Measurements from ENCODE around the gene NLGN3. TPM values are rescaled to one million over a fixed set of nuclear protein-coding genes. Genes with fewer than 3 reads are reported as not detected.

NLGN3 gene
- total and polyA plus RNA-seq, 2 of the 8 experiments (the other 6 are each of a cell fraction or from before 2014, with no cell fraction given): 12.0 to 14.8 TPM

GRCh38 chrX:71217298-71217697 is 72.7 kb downstream of the NLGN3 start (continued):
- TF ChIP-seq HDAC2 (IDR thresholded peaks at IDR 0.05; ENCODE audit: borderline replicate concordance in 1 of 2, low read depth in 2 of 2, low read length in 2 of 2): no peak

Small RNAs within 50 kb of the gene (small RNA-seq; reads per million reads assigned to genes)
- gene CXorf65 (ENCODE audit: insufficient read depth): not detected

Other genes starting within 250 kb of the NLGN3 start
- gene TEX11, start 236.1 kb upstream of the NLGN3 start, total RNA-seq (2021; fragmentation: NEBNext Ultra II Directional; extraction: Animal tissue kit (Norgen Biotek cat#: 25700)): 0.61 and 0.74 TPM in 2 replicates
- gene TEX11, start 236.1 kb upstream of the NLGN3 start, polyA plus RNA-seq (2011; rRNA removed): 0.05 and 0.11 TPM in 2 replicates
- 218 and 222 TPM in 2 replicates for gene SLC7A3, start 213.7 kb upstream of the NLGN3 start, total RNA-seq (2021; fragmentation: NEBNext Ultra II Directional; extraction: Animal tissue kit (Norgen Biotek cat#: 25700))
- 306 and 471 TPM in 2 replicates for gene SLC7A3, start 213.7 kb upstream of the NLGN3 start, polyA plus RNA-seq (2011; rRNA removed)
- 74.2 and 81.2 TPM in 2 replicates for gene SNX12, start 76.5 kb upstream of the NLGN3 start, total RNA-seq (2021; fragmentation: NEBNext Ultra II Directional; extraction: Animal tissue kit (Norgen Biotek cat#: 25700))
- gene SNX12, start 76.5 kb upstream of the NLGN3 start, polyA plus RNA-seq (2011; rRNA removed): 65.3 and 72.1 TPM in 2 replicates
- 54.8 and 57.4 TPM in 2 replicates for gene FOXO4, start 49.0 kb upstream of the NLGN3 start, total RNA-seq (2021; fragmentation: NEBNext Ultra II Directional; extraction: Animal tissue kit (Norgen Biotek cat#: 25700))
- 12.3 and 26.6 TPM in 2 replicates for gene FOXO4, start 49.0 kb upstream of the NLGN3 start, polyA plus RNA-seq (2011; rRNA removed)
- gene CXorf65, start 38.1 kb upstream of the NLGN3 start, total RNA-seq (2021; fragmentation: NEBNext Ultra II Directional; extraction: Animal tissue kit (Norgen Biotek cat#: 25700)): not detected in 2 replicates
- not detected in 2 replicates for gene CXorf65, start 38.1 kb upstream of the NLGN3 start, polyA plus RNA-seq (2011; rRNA removed)
- not detected in 2 replicates for gene IL2RG, start 33.3 kb upstream of the NLGN3 start, total RNA-seq (2021; fragmentation: NEBNext Ultra II Directional; extraction: Animal tissue kit (Norgen Biotek cat#: 25700))
- not detected in 2 replicates for gene IL2RG, start 33.3 kb upstream of the NLGN3 start, polyA plus RNA-seq (2011; rRNA removed)
- gene MED12, start 26.2 kb upstream of the NLGN3 start, total RNA-seq (2021; fragmentation: NEBNext Ultra II Directional; extraction: Animal tissue kit (Norgen Biotek cat#: 25700)): 43.5 and 48.9 TPM in 2 replicates
- 19.4 and 28.4 TPM in 2 replicates for gene MED12, start 26.2 kb upstream of the NLGN3 start, polyA plus RNA-seq (2011; rRNA removed)
- gene GJB1, start 78.4 kb downstream of the NLGN3 start, total RNA-seq (2021; fragmentation: NEBNext Ultra II Directional; extraction: Animal tissue kit (Norgen Biotek cat#: 25700)): not detected in 2 replicates
- gene GJB1, start 78.4 kb downstream of the NLGN3 start, polyA plus RNA-seq (2011; rRNA removed): 0.06 and 0.14 TPM in 2 replicates
- 82.0 and 86.4 TPM in 2 replicates for gene ZMYM3, start 109.3 kb downstream of the NLGN3 start, total RNA-seq (2021; fragmentation: NEBNext Ultra II Directional; extraction: Animal tissue kit (Norgen Biotek cat#: 25700))
- gene ZMYM3, start 109.3 kb downstream of the NLGN3 start, polyA plus RNA-seq (2011; rRNA removed): 56.7 and 79.2 TPM in 2 replicates
- gene NONO, start 138.8 kb downstream of the NLGN3 start, total RNA-seq (2021; fragmentation: NEBNext Ultra II Directional; extraction: Animal tissue kit (Norgen Biotek cat#: 25700)): 728 and 778 TPM in 2 replicates
- 641 and 784 TPM in 2 replicates for gene NONO, start 138.8 kb downstream of the NLGN3 start, polyA plus RNA-seq (2011; rRNA removed)
- gene ITGB1BP2, start 156.9 kb downstream of the NLGN3 start, total RNA-seq (2021; fragmentation: NEBNext Ultra II Directional; extraction: Animal tissue kit (Norgen Biotek cat#: 25700)): 5.1 and 5.2 TPM in 2 replicates
- 2.6 and 2.9 TPM in 2 replicates for gene ITGB1BP2, start 156.9 kb downstream of the NLGN3 start, polyA plus RNA-seq (2011; rRNA removed)
- 30.2 and 30.3 TPM in 2 replicates for gene TAF1, start 221.5 kb downstream of the NLGN3 start, total RNA-seq (2021; fragmentation: NEBNext Ultra II Directional; extraction: Animal tissue kit (Norgen Biotek cat#: 25700))
- gene TAF1, start 221.5 kb downstream of the NLGN3 start, polyA plus RNA-seq (2011; rRNA removed): 5.6 and 6.3 TPM in 2 replicates